Measurements from ENCODE around the gene GFOD2. TPM values are rescaled to one million over a fixed set of nuclear protein-coding genes. Genes with fewer than 3 reads are reported as not detected.

Gene GFOD2
- total and polyA plus RNA-seq, 2 of the 8 experiments (the other 6 are each of a cell fraction or from before 2014, with no cell fraction given): 21.4 to 33.2 TPM

- TF ChIP-seq, protein P1, sequence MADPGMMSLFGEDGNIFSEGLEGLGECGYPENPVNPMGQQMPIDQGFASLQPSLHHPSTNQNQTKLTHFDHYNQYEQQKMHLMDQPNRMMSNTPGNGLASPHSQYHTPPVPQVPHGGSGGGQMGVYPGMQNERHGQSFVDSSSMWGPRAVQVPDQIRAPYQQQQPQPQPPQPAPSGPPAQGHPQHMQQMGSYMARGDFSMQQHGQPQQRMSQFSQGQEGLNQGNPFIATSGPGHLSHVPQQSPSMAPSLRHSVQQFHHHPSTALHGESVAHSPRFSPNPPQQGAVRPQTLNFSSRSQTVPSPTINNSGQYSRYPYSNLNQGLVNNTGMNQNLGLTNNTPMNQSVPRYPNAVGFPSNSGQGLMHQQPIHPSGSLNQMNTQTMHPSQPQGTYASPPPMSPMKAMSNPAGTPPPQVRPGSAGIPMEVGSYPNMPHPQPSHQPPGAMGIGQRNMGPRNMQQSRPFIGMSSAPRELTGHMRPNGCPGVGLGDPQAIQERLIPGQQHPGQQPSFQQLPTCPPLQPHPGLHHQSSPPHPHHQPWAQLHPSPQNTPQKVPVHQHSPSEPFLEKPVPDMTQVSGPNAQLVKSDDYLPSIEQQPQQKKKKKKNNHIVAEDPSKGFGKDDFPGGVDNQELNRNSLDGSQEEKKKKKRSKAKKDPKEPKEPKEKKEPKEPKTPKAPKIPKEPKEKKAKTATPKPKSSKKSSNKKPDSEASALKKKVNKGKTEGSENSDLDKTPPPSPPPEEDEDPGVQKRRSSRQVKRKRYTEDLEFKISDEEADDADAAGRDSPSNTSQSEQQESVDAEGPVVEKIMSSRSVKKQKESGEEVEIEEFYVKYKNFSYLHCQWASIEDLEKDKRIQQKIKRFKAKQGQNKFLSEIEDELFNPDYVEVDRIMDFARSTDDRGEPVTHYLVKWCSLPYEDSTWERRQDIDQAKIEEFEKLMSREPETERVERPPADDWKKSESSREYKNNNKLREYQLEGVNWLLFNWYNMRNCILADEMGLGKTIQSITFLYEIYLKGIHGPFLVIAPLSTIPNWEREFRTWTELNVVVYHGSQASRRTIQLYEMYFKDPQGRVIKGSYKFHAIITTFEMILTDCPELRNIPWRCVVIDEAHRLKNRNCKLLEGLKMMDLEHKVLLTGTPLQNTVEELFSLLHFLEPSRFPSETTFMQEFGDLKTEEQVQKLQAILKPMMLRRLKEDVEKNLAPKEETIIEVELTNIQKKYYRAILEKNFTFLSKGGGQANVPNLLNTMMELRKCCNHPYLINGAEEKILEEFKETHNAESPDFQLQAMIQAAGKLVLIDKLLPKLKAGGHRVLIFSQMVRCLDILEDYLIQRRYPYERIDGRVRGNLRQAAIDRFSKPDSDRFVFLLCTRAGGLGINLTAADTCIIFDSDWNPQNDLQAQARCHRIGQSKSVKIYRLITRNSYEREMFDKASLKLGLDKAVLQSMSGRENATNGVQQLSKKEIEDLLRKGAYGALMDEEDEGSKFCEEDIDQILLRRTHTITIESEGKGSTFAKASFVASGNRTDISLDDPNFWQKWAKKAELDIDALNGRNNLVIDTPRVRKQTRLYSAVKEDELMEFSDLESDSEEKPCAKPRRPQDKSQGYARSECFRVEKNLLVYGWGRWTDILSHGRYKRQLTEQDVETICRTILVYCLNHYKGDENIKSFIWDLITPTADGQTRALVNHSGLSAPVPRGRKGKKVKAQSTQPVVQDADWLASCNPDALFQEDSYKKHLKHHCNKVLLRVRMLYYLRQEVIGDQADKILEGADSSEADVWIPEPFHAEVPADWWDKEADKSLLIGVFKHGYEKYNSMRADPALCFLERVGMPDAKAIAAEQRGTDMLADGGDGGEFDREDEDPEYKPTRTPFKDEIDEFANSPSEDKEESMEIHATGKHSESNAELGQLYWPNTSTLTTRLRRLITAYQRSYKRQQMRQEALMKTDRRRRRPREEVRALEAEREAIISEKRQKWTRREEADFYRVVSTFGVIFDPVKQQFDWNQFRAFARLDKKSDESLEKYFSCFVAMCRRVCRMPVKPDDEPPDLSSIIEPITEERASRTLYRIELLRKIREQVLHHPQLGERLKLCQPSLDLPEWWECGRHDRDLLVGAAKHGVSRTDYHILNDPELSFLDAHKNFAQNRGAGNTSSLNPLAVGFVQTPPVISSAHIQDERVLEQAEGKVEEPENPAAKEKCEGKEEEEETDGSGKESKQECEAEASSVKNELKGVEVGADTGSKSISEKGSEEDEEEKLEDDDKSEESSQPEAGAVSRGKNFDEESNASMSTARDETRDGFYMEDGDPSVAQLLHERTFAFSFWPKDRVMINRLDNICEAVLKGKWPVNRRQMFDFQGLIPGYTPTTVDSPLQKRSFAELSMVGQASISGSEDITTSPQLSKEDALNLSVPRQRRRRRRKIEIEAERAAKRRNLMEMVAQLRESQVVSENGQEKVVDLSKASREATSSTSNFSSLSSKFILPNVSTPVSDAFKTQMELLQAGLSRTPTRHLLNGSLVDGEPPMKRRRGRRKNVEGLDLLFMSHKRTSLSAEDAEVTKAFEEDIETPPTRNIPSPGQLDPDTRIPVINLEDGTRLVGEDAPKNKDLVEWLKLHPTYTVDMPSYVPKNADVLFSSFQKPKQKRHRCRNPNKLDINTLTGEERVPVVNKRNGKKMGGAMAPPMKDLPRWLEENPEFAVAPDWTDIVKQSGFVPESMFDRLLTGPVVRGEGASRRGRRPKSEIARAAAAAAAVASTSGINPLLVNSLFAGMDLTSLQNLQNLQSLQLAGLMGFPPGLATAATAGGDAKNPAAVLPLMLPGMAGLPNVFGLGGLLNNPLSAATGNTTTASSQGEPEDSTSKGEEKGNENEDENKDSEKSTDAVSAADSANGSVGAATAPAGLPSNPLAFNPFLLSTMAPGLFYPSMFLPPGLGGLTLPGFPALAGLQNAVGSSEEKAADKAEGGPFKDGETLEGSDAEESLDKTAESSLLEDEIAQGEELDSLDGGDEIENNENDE (IDR thresholded peaks at IDR 0.05; ENCODE audit: insufficient replicate concordance, low read length): no peak
- TF ChIP-seq FOSL1 (IDR thresholded peaks at IDR 0.05; ENCODE audit: insufficient read depth, low read depth, low read length) (no peak), BCL11A (IDR thresholded peaks at IDR 0.05; ENCODE audit: low read depth in 2 of 2, low read length in 2 of 2) (no peak), POU5F1 (IDR thresholded peaks at IDR 0.05; ENCODE audit: low read depth, low read length) (no peak), TBP (IDR thresholded peaks at IDR 0.05; ENCODE audit: low read depth, low read length) (no peak)
Observed at GRCh38 chr16:67741118-67741517, 22.0 kb upstream of the GFOD2 start (continued).

Measured in H1 (cell line).